ENCODE data around the gene TNPO3. TPM values are rescaled to one million over a fixed set of nuclear protein-coding genes. Genes with fewer than 3 reads are reported as not detected.

Gene TNPO3
- total and polyA plus RNA-seq, 2 of the 4 experiments (the other 2 are of a cell fraction): 24.2 to 77.2 TPM

GRCh38 chr7:128934361-128935341 is 120.3 kb downstream of the TNPO3 start:
- Histone ChIP-seq H3K9ac (ENCODE audit: low read depth, low read length) (no peak overlapping the region), H3K9me1 (ENCODE audit: insufficient read depth, low read length) (no peaks in the 10 kb centered on the region), H4K8ac (ENCODE audit: low read depth in 2 of 2, low read length in 2 of 2) (no peak overlapping the region), H3K27me3 (ENCODE audit: control insufficient read depth, insufficient read depth, low read length) (peaks cover 83% of the 10 kb centered on the region), H3K4me3 (ENCODE audit: insufficient read depth, low read depth, low read length) (no peak overlapping the region), H3K4me2 (ENCODE audit: low read depth, low read length) (no peak overlapping the region), H3K79me1 (ENCODE audit: low read depth in 1 of 2, low read length in 2 of 2) (no peaks in the 10 kb centered on the region), H3K14ac (replicated peaks; ENCODE audit: low read depth, low read length) (no peak overlapping the region), H2AK5ac (ENCODE audit: low read depth, low read length) (no peak overlapping the region), H3K56ac (ENCODE audit: extremely low read depth, insufficient read depth, low read length) (no peak overlapping the region), H3K9me3 (ENCODE audit: control insufficient read depth, insufficient read depth, low read length) (no peaks in the 10 kb centered on the region), H3K36me3 (ENCODE audit: control insufficient read depth, insufficient read depth, low read length) (no peaks in the 10 kb centered on the region), H3K27ac (ENCODE audit: insufficient read depth, low read length) (no peak overlapping the region), H3K4ac (ENCODE audit: low read depth, low read length) (no peak overlapping the region), H2AK9ac (replicated peaks; ENCODE audit: low read depth, low read length, poor library complexity) (peak overlapping the region; percentile 57), H4K20me1 (ENCODE audit: insufficient read depth, low read length) (no peaks in the 10 kb centered on the region; the same call in 1 of the 2 replicates), H2AFZ (replicated peaks; ENCODE audit: low read length, poor library complexity) (no peak overlapping the region), H2BK15ac (ENCODE audit: low read depth, low read length) (no peak overlapping the region), H2BK20ac (ENCODE audit: low read depth, low read length) (no peak overlapping the region), H2BK120ac (ENCODE audit: low read depth, low read length) (no peak overlapping the region), H2BK5ac (ENCODE audit: low read depth, low read length, poor library complexity, severe bottlenecking) (no peak overlapping the region), H3K4me1 (ENCODE audit: control insufficient read depth, insufficient read depth, low read length) (no peaks in the 10 kb centered on the region; the same call in 1 of the 2 replicates), H3K23ac (ENCODE audit: low read depth, low read length) (no peak overlapping the region), H3K18ac (ENCODE audit: low read depth, low read length) (no peak overlapping the region), H4K91ac (ENCODE audit: insufficient read depth, low read depth, low read length) (no peak overlapping the region), H4K5ac (ENCODE audit: low read depth, low read length) (no peak overlapping the region)
- ChIA-PET POLR2A (ENCODE audit: unreplicated experiment) (no interaction called here), CTCF (no interaction called here)
- no TSS peak for BruUV-seq (replicated peaks)
- in situ Hi-C loops (cut with MboI; ENCODE audit: low sequenced_read_pairs) (no loop called here), dilution Hi-C loops (cut with HindIII; ENCODE audit: low sequenced_read_pairs, unreplicated experiment) (no loop called here), intact Hi-C loops (cut with micrococcal nuclease) (no loop called here)
- ATAC-seq (ENCODE audit: low read depth) (no peak), DNase-seq (no peak)
- TF ChIP-seq CTCF (conservative IDR thresholded peaks at IDR 0.05; ENCODE audit: low read depth, low read length) (no peak), CEBPB (IDR thresholded peaks at IDR 0.05; ENCODE audit: low read depth, low read length) (no peak), FOS (IDR thresholded peaks at IDR 0.05; ENCODE audit: low read depth, low read length) (no peak), CHD1 (IDR thresholded peaks at IDR 0.05; ENCODE audit: low read depth, low read length) (no peak), RFX5 (IDR thresholded peaks at IDR 0.05; ENCODE audit: low read depth, low read length) (no peak), MAZ (IDR thresholded peaks at IDR 0.05; ENCODE audit: borderline replicate concordance, low read depth, low read length) (no peak), MAFK (IDR thresholded peaks at IDR 0.05; ENCODE audit: low read depth, low read length) (no peak)
- TF ChIP-seq, protein P1, sequence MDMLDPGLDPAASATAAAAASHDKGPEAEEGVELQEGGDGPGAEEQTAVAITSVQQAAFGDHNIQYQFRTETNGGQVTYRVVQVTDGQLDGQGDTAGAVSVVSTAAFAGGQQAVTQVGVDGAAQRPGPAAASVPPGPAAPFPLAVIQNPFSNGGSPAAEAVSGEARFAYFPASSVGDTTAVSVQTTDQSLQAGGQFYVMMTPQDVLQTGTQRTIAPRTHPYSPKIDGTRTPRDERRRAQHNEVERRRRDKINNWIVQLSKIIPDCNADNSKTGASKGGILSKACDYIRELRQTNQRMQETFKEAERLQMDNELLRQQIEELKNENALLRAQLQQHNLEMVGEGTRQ (IDR thresholded peaks at IDR 0.05; ENCODE audit: low read depth, low read length): no peak
- WGBS, 2 experiments (ENCODE audit: extremely low coverage in 2 of 2, insufficient read length in 1 of 2): 84% methylated on average over 3 of the region's 14 CpGs; no CpG with 5 or more reads in 1 of the 2 experiments
